Inflammatory macrophage treated with lipopolysaccharide for 4 hours (primary cell): Measurements from ENCODE around the gene KLB.

Experiments used
- DNase-seq: peaks from one replicate; pipeline ENCODE4 v3.0.0-alpha.2; 2020

Gene KLB

DNA sequence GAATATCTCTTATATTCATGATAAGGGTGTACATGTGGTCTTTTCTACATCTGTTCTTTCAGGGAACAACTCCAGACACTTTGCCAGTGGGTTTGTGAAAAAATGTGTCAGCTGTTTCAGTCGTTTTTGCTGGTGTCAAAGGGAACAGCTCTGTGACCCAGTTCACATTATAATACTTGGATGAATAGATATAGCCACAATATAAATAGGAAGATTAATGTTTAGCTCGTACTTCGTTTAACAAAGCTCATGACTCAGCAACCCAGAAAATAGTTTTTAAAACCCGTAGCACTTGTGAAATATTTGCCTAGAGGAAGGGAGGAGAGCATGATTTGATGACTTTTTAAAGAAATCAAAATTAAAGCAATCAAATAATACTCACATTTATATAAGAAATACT, 60.0 kb downstream of the KLB start:
- DNase-seq = no peak

DNA sequence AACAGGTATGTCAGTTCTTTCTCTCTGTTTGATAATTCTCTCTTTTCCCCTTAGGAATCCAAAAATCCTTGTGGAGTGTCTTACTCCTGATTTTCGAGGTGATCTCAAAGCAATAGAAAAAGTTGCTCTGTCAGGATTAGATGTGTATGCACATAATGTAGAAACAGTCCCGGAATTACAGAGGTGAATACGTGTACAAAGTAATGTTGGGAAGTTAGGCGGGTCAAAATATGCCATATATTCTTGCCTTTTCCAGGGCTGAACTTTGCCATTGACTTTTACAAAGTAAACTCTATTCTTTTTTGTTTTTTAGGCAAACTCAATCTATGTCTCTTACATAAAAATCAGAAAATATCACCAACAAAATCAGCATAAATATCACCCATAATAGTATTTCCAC, 60.7 kb downstream of the KLB start:
- no peak for DNase-seq

DNA sequence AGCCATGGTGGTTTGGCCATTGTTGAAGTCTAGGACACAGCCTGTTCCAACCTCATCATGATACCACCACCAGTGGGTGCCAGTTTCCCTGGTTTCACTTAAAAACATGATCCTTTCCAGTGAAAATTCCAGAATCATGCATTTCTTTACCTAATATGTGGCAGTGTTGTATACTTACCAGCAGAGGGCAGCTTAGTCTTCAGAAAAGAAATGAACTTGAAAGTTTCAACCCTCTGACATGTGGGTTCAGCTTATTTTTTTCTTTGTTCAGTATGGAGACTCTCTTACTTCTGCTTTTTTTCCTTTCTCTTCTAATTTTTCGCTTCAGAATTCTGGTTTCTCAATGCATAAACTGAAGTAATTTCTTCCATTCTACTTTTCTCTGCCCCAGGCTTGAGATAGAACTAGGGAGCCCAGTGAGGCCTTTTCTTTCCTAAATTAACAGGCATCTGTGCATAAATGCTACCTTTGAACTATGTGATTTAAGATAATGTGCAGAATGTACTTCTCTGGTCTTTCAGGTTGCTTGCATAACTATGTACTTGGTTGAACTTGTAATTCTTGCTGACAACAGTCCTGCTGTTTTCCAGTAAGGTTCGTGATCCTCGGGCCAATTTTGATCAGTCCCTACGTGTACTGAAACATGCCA, 62.8 kb downstream of the KLB start:
- DNase-seq = peak; percentile 90

DNA sequence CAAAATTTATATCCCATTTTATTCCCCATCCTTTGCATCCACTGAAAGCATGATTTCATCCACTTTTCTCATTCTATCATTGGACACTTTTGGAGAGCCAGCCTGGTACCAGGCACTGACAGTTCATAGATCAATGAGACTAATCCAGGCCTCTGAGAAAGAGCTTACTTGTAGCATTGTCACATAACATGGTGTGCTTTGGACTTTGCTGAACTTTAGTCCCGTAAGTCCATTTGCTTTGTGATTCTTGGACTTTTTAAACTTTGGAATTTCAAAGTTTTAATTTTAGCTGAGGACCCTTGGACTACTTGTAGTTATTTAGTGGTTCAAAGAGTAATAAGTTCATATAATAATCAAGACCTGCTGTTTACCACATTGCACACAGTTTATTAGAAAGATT, 63.7 kb downstream of the KLB start:
- DNase-seq = no peak

DNA sequence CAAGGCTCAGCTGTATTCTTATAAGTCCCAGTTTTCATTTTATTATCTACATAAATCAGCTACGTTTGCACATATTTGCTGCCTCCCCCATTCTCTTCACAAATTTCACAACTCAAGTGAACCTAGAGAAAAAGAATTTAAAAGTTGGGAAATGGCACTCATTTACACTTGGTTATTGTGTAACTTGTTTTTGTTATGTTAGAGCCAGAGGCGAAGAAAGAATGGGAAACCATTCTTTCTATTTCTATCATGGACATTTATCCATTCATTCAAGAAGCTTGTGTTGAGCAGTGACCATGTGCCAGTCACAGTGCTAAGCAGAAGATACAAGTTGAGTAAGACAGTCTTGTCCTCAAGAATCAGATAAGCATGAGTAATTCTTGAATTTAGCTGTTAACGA, 65.7 kb downstream of the KLB start:
- DNase-seq = no peak

DNA sequence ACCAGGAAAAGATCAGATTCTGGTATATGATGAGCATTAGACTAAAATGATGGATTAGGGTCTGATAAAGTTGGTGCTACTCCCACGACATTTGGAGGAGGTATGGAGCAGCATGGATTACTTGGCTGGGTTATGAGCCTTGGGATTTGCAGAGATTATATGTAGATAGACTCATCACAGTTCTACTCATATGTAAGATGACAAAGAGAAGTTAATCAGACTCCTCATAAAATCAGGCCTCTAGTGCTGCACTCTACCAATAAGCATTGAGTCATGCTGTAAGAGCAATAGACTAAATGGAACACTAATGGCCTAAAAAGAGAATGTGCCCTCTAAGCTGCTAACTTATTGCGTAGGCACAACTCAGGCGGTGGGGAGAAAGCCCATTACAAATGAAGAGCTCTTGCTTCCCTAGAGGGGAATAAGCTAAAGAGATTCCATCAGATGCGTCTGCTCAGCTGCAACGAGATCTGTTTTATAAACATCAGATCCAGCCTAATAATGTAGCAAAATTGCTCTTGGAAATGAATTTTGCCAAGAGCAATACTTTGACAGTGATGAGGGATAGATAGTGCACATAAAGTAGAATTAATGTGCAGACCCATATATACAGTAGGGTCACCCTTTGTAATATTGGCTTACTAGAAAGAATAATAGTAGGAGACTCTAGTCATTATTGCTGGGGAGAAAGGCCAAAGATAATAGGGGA, 69.6 kb downstream of the KLB start:
- no peak for DNase-seq

DNA sequence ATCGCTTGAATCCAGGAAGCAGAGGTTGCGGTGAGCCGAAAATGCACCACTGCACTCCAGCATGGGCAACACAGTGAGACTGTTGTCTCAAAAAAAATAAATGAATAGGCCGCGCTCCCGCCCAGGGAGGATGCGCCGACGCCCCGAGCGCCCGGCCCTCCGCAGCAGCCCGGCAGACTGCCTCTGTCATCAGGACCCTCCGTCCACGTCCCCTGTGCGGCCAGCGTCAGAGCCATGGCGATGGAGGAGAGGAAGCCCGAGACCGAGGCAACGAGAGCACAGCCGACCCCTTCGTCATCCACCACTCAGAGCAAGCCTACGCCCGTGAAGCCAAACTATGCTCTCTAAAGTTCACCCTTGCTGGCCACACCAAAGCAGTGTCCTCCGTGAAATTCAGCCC, 73.5 kb downstream of the KLB start:
- no peak for DNase-seq

DNA sequence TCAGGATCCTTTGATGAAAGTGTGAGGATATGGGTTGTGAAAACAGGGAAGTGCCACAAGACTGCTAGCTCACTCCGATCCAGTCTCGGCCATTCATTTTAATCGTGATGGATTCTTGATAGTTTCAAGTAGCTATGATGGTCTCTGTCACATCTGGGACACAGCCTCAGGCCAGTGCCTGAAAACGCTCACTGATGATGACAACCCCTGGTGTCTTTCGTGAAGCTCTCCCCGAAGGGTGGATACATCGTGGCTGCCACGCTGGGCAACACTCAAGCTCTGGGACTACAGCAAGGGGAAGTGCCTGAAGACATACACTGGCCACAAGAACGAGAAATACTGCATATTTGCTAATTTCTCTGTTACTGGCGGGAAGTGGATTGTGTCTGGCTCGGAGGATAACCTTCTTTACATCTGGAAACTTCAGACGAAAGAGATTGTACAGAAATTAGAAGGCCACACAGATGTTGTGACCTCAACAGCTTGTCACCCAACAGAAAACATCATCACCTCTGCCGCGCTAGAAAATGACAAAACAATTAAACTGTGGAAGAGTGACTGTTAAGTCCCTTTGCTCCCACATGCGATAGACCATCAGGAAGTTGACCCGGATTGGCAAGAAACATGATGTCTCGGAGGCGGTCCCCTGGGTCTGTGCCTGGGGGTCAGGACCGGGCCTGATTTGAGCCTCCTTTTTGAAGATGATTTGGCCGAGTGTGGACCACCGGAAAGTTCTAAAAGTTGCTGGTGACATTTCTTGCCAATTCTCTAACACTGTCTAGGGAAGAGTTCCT, 74.4 kb downstream of the KLB start:
- DNase-seq = peak; percentile 64

DNA sequence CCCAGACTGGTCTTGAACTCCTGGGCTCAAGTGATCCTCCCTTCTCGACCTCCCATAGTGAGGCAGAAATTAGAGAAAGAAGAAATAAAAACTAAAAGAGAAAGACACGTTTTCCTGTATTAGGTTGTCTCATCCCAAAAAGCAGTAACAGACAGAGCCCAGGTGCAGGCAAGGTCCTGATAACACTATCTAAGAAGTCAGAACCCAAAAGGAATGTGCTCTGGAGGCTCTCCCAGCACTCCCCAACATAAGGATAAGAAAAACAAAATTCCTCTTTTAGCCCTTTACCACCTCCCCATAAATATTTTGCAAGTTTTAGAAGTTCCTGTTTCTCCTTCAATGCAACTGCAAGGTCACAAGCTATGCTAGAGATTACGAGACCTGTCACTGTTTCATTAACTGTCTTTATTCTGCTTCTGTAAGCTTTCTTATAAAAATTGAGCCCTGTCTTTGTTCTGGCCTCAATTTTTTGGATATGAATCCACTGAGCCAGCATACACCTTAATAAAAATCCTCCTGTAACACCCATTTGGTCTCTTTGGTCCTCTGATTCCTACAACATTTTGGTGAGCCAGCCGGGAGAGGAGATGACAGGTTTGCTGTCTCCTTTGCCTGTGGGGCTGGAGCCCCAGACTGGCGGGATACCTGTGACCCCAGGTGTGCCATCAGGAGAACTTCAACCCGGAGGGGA, 78.0 kb downstream of the KLB start:
- DNase-seq = peak; percentile 80

DNA sequence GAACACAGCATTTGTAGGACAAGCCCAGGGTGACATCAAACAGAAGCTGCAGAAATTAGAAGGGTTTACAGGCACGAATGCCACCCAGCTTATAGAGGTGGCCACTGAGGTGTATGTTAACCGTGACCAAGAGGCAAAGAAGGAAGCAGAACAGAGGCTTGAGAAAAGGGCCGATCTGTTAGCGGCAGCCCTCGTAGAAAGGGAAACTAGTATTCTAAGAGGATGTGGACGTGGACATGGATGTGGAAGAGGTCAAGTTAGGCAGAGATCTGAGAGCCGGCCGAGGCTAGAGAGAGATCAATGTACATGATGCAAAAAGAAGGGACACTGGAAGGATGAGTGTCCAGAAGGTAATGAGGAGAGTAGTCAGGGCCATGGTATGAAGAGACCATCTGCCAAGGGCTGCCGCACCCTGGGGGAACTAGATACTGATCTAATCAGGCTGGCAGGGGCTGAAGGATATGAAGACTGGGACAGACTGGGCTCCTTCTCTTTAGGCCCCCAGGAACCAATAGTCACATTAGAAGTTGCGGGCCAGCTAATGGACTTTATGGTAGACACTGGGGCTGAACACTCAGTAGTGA, 79.6 kb downstream of the KLB start:
- DNase-seq = peak; percentile 59

DNA sequence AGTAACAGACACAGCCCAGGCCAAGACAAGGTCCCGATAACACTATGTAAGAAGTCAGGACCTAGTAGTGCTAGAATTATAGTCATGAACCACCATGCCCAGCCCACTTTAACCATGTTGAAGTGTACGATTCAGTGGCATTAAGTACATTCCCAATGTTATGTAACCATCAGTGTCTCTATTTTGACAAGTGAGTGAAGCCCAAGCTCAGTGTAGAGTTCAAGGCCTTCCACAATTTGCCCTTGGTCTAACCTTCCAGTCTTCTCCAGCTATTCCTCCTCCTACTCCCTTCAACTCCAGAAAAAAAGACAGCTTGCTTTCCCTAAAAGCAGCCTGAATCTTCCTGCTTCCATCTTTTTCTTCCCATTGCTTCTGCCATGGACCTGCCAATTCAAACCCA, 83.6 kb downstream of the KLB start:
- DNase-seq = no peak

DNA sequence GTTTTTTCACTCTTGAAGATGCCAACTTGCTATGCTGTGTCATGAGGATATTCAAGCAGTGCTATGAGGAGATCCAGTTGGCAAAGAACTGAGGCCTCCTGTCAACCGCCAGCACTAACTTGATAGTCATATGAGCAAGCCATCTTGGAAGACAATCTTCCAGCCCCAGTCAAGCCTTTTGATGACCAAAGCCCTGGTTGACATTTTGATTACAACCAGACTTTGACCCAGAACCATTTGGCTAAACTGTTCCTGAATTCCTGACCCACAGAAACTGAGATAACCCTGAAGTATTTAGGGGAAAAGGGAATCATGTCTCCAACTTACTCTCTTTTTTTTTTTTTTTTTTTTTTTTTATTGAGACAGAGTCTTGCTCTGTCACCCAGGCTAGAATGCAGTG, 87.6 kb downstream of the KLB start:
- no peak for DNase-seq

DNA sequence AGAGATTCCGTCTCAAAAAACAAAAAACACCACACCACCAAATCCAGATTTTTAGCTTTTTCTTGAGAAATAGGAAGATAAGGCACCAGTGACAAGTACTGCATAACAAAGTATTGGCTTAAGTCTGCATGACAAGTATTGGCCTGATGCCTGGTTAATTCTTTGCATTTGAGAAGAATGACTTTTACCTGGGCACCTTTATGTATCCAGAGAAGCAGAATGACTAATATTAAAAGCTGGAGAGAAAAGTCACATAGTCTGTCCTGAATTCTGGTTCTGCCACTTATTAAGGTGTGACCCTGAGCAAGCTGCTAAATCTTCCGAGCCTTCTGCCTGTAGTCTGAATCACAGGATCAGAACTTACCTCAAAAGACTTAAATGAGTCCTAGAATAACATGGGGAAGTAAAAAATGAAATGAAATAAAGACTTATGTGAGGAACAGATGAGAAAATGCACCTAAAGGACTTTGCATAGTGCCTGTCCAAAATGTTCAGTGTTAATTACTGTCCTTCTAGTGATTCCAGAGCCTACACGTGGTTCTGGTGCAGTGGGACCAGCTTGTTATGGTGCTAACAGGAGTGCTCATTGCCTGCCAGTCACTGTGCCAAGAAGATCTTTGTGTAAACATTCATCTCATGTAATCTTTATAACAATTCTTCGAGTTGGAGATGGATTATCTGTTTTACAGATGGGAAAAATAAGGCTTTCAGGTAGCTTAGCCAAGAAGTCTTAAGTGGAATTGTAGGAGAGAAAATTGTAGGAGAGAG, 88.9 kb downstream of the KLB start:
- no peak for DNase-seq

DNA sequence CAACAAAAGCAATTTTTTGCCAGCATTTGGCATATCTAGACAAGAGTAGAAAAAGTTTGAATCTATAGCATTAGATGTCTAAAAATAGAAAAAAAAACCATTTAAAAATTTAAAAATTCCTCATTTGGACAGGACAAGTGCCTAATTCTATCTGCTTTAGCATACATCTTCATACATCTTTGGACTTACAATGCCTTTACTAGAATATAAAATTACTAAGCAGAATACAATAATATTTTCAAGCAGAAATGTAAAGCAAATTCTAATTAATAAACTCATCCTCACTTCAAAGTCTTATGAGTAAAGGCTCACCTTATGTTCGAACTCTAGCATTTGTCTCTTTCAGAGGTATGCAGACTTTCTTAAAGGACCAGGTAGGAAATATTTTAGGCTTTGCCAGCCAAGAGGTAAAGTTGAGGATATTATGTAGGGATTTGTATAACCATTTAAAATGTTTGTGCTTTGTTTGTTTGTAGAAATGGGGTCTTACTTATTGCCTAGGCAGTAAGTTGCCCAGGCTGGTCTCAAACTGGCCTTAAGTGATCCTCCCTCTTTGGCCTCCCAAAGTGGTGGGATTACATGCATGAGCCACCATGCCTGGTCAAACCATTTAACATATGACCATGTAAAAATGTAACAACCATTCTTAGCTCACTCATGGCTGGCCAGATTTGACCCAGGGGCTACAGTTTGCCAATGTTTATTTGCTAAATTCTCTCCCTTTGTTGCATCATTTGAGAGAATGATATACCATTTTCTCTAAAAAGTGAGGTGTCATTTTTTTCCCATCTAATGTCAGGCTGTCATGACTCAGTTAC, 91.4 kb downstream of the KLB start:
- DNase-seq = no peak

DNA sequence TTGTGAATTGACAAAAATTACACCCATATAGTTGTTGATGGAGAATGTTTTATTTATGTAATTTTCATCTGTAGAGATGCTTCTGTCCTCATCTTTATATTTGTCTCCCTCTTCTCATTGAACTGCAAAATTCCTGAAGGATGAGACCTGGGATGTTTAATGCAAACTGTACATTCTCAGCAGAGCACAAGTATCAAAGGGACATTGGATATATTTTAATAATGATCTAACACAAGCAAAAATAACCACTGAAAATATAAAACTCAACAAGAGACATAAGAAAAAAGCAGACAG, 91.9 kb downstream of the KLB start:
- no peak for DNase-seq
